Astrocyte (in vitro differentiated cells and primary cell): Measurements from ENCODE around the gene WFDC10B.

Experiments
- EZH2 ChIP-seq: IDR thresholded peaks from 2 replicates; pipeline ENCODE4 v1.6.1; 2012; ENCODE audit warnings: mild to moderate bottlenecking, low read length, inconsistent platforms; ENCODE audit not compliant: insufficient read depth
- TF ChIP-seq, protein P1 (sequence below): IDR thresholded peaks from 2 replicates; pipeline ENCODE4 v1.5.1; 2011; ENCODE audit warnings: low read depth, mild to moderate bottlenecking, inconsistent platforms, low read length, moderate library complexity; ENCODE audit not compliant: insufficient read depth

GRCh38 chr20:45647441-45648050 is 57.3 kb downstream of the WFDC10B start:
- TF ChIP-seq, protein P1, sequence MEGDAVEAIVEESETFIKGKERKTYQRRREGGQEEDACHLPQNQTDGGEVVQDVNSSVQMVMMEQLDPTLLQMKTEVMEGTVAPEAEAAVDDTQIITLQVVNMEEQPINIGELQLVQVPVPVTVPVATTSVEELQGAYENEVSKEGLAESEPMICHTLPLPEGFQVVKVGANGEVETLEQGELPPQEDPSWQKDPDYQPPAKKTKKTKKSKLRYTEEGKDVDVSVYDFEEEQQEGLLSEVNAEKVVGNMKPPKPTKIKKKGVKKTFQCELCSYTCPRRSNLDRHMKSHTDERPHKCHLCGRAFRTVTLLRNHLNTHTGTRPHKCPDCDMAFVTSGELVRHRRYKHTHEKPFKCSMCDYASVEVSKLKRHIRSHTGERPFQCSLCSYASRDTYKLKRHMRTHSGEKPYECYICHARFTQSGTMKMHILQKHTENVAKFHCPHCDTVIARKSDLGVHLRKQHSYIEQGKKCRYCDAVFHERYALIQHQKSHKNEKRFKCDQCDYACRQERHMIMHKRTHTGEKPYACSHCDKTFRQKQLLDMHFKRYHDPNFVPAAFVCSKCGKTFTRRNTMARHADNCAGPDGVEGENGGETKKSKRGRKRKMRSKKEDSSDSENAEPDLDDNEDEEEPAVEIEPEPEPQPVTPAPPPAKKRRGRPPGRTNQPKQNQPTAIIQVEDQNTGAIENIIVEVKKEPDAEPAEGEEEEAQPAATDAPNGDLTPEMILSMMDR, result no peak
- no peak for TF ChIP-seq EZH2
